ENCODE data around the gene BANF2. TPM values are rescaled to one million over a fixed set of nuclear protein-coding genes. Genes with fewer than 3 reads are reported as not detected.
"Not testable (repeated sequence)": the region's sequence is repeated elsewhere in the genome, so short reads cannot be mapped to it uniquely, and the experiment has no call there.

Gene BANF2
- not detected for total RNA-seq

- ChIA-PET CTCF (no interaction called here), POLR2A (no interaction called here)
These were observed at the start of gene BANF2 for GRCh38 chr20:17699931-17700351. Gene BANF2 (plus strand): TSS chr20:17699966. CDS start chr20:17725026, 25,060 bp downstream.

DNA sequence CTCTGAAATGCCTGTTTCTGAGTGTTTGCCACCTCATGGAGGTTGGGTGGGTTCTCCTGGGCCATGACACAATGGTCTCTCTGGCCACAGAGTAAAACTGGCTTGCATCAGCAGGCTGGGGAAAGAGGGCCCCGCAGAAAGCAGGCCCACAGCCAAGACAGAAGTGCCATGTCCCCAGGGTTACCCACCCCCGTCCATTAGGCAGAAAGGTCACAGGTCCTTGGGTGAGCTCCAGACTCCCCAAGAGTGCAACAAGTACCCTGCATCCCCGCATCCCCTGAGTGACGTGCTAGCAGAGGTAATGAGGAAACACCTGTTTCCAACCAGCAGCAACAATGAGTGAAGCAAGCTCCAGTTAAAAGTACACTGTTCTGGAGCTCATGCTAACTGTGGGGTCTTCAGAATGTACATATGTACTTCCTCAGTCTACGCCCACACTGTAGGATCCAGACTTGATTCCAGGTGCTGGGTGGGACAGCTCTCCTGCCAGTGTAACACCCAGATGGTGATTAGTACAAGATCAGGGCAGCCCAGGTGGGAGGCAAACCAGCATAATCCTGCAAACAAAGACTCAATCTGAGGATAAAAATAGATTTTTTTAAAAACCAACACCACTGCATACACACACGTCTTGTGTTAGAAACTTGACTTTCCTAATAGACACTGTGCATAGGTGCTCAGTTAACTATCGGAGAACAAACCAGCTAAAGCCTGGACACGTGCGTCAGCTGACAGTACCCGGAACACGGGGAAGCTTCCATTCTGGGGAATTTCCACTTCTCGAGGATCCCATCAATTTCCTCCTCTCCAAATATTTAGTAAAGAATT is 49.3 kb upstream of the BANF2 start:
- ChIA-PET CTCF (interaction anchor here (1.1 to 1.5 kb wide), 2 partner anchors 114 to 247 kb away, joined by 3 to 4 read pairs; no protein-coding TSS in a partner anchor), POLR2A (no interaction called here)

- POLR2A ChIA-PET = no interaction called here
These were observed 48.5 kb upstream of the BANF2 start for GRCh38 chr20:17651129-17651759.

DNA sequence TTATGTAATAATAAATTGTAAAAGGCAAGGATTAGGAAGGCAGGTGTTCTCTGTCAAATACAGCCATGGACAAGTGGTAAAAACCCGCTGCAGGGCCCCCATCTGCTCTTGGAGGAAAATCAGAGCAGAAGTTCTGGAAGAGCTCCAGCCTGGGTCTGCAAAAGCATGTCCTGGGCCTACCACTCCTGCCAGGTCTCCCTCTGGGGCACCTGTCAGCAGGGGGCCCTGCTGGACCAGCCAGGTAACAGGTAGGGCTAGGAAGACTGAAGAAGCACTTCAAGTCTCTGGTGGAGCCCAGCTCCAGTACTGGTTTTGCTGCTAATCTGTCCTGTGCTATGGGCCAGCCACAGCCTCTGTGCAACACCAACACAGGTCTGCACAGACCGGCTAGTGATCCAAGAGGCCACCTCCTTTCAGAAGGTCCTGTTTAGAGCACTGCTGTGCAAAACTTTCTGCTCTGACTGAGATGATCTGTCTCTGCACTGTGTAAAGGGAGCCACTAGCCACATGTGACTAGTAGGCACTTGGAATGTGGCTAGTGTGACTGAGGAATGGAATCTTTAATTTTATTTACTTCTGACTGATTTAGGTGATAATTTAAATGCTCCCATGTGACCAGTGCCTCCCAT is 47.9 kb upstream of the BANF2 start:
- ChIA-PET POLR2A (no interaction called here), CTCF (interaction anchor here (0.8 kb wide), 1 partner anchor 10 kb away, joined by 3 read pairs; no protein-coding TSS in a partner anchor)

More at GRCh38 chr20:17651129-17651759, 48.5 kb upstream of the BANF2 start:
- CTCF ChIA-PET = interaction anchor here (0.8 to 1.1 kb wide), 2 partner anchors 11 to 115 kb away, joined by 3 read pairs; no protein-coding TSS in a partner anchor

DNA sequence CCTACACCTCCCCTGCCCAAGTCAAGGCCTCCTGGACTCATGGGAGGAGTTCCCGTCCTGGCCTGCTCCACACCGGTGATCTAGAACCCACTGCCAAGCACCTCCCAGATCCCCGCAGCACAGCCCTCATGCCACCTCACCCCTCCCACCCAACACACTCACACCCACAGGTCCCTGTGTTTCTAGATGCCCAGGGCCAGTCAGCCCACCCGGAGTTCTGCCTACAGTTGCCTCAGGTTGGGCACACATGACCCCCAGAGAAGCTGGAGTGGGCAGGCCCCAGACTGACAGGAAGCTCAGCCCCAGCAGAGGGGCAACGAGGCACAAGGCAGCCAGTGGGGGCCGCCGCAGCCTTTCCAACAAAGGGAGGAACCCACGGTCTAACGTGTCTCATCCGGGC is 47.4 kb upstream of the BANF2 start:
- CTCF ChIA-PET = no interaction called here
- POLR2A ChIA-PET = no interaction called here

- ChIA-PET CTCF (interaction anchor here (0.6 to 0.8 kb wide), 2 partner anchors 7 to 341 kb away, joined by 3 to 4 read pairs; no protein-coding TSS in a partner anchor), POLR2A (interaction anchor here (0.6 kb wide), 1 partner anchor 96 kb away, joined by 3 read pairs; no protein-coding TSS in a partner anchor)
These were observed 45.7 kb upstream of the BANF2 start for GRCh38 chr20:17653835-17654648.

DNA sequence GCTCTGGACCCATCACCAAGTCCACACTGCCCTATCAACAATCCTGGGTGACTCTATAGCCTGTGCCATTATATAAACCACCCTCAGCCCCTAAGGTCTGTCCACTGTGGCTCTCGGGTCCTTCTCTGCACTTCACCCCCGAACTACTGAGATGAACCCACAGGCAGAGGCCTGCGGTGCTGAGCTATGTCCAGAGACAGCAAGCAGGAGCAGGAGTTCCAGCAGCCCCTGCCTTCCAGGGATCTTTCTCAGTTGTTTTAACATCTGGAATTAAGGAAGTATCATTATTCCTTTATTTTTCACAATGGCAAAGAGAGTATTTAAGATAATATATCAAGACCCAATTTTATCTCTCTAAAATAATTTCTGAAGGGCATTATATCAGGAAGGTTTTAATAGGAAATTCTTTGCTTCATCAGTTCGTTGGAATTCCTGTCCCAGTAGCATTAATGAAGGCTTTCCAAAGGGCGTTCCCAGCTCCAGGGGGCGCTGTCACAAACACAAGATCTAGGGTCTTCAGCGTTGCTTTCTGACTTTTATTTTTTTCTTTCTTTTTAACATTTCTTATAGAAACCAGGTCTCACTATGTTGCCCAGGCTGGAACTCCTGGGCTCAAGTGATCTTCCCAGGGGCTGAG is 45.0 kb upstream of the BANF2 start:
- ChIA-PET POLR2A (no interaction called here), CTCF (interaction anchor here (0.6 to 1.2 kb wide), 3 partner anchors 8 to 340 kb away, joined by 3 to 4 read pairs (median 3); no protein-coding TSS in a partner anchor)

- CTCF ChIA-PET = interaction anchor here (0.8 to 1.2 kb wide), 2 partner anchors 9 kb away, joined by 3 read pairs; no protein-coding TSS in a partner anchor
- POLR2A ChIA-PET = no interaction called here
These were observed 44.5 kb upstream of the BANF2 start for GRCh38 chr20:17655286-17655651.

- ChIA-PET CTCF (interaction anchor here (1.2 kb wide), 1 partner anchor 8 kb away, joined by 3 read pairs; no protein-coding TSS in a partner anchor), POLR2A (no interaction called here)
These were observed 43.8 kb upstream of the BANF2 start for GRCh38 chr20:17655865-17656479.

DNA sequence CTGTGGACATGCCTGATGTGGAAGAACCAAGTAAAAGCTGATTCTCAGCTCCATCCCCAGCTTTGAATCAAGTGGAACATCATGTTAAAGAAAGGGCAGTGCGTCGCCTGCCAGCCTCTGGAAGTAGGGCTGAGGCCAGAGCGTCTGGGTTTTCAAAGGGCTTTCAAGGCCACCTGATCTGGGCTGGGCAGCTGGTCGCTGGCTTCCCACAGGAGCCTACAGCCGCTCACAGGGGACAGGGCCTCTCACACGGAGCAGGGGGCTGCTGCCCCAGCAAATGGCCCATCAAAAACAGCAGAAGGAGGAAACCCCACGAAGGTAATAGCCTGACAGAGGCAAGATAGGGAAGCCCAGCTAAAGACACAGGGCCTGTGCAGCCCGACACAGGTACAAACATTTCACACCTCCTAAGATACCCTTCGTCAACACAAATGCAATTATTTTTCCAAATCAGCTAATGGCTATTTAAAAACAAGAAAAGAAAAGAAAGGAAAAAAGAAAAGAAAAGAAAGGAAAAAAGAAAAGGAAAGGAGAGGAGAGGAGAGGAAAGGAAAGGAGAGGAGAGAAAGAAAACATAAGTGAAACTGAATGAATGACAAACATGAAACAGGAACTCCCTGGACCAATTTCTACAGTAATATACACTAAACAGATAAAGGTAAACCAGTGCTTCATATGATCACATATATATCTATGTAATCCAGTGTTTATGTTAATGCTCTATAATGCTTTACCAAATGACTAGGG is 42.5 kb upstream of the BANF2 start:
- CTCF ChIA-PET = no interaction called here
- POLR2A ChIA-PET = no interaction called here

DNA sequence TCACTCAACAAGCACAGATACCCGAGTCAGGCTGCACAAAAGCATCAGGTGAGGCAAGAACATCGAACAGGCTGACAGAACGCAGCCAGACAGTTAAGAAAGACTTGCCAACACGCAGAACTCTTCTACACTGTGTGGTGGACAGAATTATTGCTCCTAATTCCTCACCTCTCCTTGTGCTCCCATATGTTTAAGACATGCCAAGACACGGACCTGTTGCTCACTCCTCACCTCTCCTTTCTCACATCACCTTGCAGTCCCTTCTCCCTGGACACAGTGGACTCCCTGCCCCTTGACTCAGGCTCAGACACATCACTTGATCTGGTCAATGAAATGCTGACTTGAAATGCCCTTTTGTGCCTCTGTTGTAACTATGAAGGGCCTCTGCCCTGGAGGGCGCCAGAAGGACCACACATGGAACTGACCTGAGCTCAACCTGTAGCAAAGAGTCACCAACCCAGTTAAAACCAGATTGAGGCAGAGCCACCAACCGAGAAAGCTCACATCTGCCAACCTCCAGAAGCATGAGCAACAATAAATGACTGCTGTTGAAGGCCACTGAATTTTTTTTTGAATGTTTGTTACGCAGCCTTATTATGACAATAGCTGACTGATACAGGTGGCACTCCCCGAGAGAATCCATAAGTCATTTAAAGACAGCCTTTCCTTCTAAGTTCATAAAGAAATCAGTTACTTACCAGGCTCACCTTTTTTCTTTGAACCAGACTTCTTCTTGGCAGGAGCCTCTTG is 41.7 kb upstream of the BANF2 start:
- ChIA-PET POLR2A (no interaction called here), CTCF (no interaction called here)

- CTCF ChIA-PET = no interaction called here
- POLR2A ChIA-PET = no interaction called here
These were observed 41.1 kb upstream of the BANF2 start for GRCh38 chr20:17658648-17658993.

- POLR2A ChIA-PET, CTCF ChIA-PET: not testable (repeated sequence)
These were observed 40.4 kb upstream of the BANF2 start for GRCh38 chr20:17659344-17659743.

DNA sequence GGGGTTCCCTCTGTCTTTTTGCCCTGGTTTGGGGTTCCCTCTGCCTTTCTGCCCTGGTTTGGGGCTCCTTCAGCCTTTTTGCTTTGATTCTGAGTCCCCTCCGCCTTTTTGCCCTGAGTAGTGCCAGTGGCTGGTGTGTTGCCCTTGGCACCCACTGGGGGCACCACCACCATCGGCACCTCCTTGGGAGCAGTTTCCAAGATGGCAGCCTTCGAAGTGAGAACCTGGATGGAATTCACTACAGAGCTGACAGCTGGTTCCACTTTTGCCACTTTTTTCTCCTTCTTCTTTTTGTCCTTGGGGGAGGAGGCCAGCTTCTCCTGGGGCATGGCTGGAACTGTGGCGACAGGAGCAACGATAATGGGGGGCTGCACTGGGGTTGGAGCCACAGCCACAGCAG is 40.0 kb upstream of the BANF2 start:
- CTCF ChIA-PET = no interaction called here

GRCh38 chr20:17660667-17661066 is 39.1 kb upstream of the BANF2 start:
- CTCF ChIA-PET = no interaction called here
- POLR2A ChIA-PET = no interaction called here

More for the DNA sequence above, 40.0 kb upstream of the BANF2 start:
- POLR2A ChIA-PET = no interaction called here

- ChIA-PET CTCF (no interaction called here), POLR2A (no interaction called here)
These were observed 38.5 kb upstream of the BANF2 start for GRCh38 chr20:17661121-17661744.
